DND-41 (cell line): Measurements from ENCODE around the gene NAP1L4.
A peak's percentile ranks its signal among the peaks of the same experiment; 100 is the strongest.

ENCODE experiments used
- ATAC-seq: fragments of 200-7000 bp; cut with Tn5 transposase; 3 replicates; pipeline ENCODE4 v1.9.1; 2021; ENCODE audit warnings: low read depth; ENCODE audit not compliant: insufficient read depth
- DNase-seq: peaks from one replicate; pipeline ENCODE4 v3.0.0-alpha.2; 2020
- H2AFZ ChIP-seq: 2 replicates; pipeline ENCODE4 v1.6.0; 2012; ENCODE audit warnings: low read depth, low read length
- H3K27ac ChIP-seq: 2 replicates; pipeline ENCODE4 v1.5.1; 2012; ENCODE audit warnings: low read length, inconsistent platforms
- H3K27me3 ChIP-seq: fragments of 200-600 bp; sonication (generic); 2 replicates; pipeline ENCODE4 v1.6.0; 2012; ENCODE audit warnings: low read length, mild to moderate bottlenecking, inconsistent platforms; ENCODE audit not compliant: insufficient read depth, poor library complexity
- H3K36me3 ChIP-seq: 2 replicates; pipeline ENCODE4 v1.5.1; 2012; ENCODE audit warnings: low read length, inconsistent platforms; ENCODE audit not compliant: insufficient read depth
- H3K4me1 ChIP-seq: 2 replicates; pipeline ENCODE4 v1.5.1; 2012; ENCODE audit warnings: mild to moderate bottlenecking, low read length; ENCODE audit not compliant: insufficient read depth
- H3K4me2 ChIP-seq: 2 replicates; pipeline ENCODE4 v1.6.0; 2012; ENCODE audit warnings: mild to moderate bottlenecking, moderate library complexity, low read length, inconsistent platforms; ENCODE audit not compliant: insufficient read depth
- H3K4me3 ChIP-seq, 2 experiments: fragments of 200-600 bp in 1 of 2; shearing (Covaris generic) in 1 of 2; 2 replicates each; pipeline ENCODE4 v1.5.1; 2012 to 2016; ENCODE audit warnings: inconsistent platforms in 2 of 2, low read length in 2 of 2, mild to moderate bottlenecking in 2 of 2, low read depth in 1 of 2, moderate library complexity in 1 of 2
- H3K79me2 ChIP-seq: 2 replicates; pipeline ENCODE4 v1.6.0; 2012; ENCODE audit warnings: low read length, inconsistent platforms; ENCODE audit not compliant: insufficient read depth
- H3K9ac ChIP-seq: 2 replicates; pipeline ENCODE4 v1.6.0; 2012; ENCODE audit warnings: low read depth, mild to moderate bottlenecking, inconsistent platforms, low read length, moderate library complexity
- H3K9me3 ChIP-seq: 2 replicates; pipeline ENCODE4 v1.5.1; 2012; ENCODE audit warnings: low read length, moderate library complexity, mild to moderate bottlenecking, inconsistent platforms; ENCODE audit not compliant: insufficient read depth, severe bottlenecking
- H4K20me1 ChIP-seq: 2 replicates; pipeline ENCODE4 v1.6.0; 2012; ENCODE audit warnings: low read length; ENCODE audit not compliant: insufficient read depth
- EZH2 ChIP-seq: IDR thresholded peaks from 3 replicates; pipeline ENCODE4 v1.6.1; 2012; ENCODE audit warnings: borderline replicate concordance, low read depth, mild to moderate bottlenecking, moderate library complexity, low read length, inconsistent platforms; ENCODE audit not compliant: severe bottlenecking
- TF ChIP-seq, protein P1 (sequence below): IDR thresholded peaks from 2 replicates; pipeline ENCODE4 v1.5.1; 2012; ENCODE audit warnings: borderline replicate concordance, low read length, moderate library complexity, mild to moderate bottlenecking; ENCODE audit not compliant: poor library complexity, severe bottlenecking; ENCODE audit errors: extremely low read depth

NAP1L4 gene

DNA sequence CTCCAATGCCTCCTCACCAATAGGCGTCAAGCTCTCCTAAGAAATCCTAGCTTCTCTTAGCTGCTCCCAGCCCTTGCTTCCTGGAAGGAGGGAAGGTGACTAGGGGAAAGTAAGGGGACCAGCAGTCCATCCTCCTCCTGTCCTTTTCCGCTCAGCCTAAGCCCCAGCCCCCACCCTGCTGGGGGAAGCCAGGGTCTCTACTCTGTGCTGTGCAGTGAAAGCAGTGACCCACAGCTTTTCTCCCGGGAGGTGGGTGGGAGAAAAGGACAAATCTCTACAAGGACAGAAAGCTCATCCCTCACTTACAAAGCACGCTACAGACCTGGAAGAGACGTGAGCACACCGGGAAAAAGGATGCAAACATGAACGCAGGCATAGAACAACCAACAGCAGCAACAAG lies 32.0 kb downstream of the NAP1L4 start:
- H2AFZ ChIP-seq: no peak overlapping the region
- H3K9ac ChIP-seq: no peak overlapping the region
- TF ChIP-seq EZH2: no peak
- no peak overlapping the region for H3K27ac ChIP-seq
- no peaks in the 10 kb centered on the region for H3K4me1 ChIP-seq
- H3K4me3 ChIP-seq: no peak overlapping the region
- H4K20me1 ChIP-seq: peaks cover 59% of the 10 kb centered on the region
- ATAC-seq (no peak), DNase-seq (no peak)
- H3K27me3 ChIP-seq: no peaks in the 10 kb centered on the region
- no peaks in the 10 kb centered on the region for H3K9me3 ChIP-seq
- peaks cover 62% of the 10 kb centered on the region for H3K79me2 ChIP-seq
- peaks cover 96% of the 10 kb centered on the region for H3K36me3 ChIP-seq
- H3K4me2 ChIP-seq: no peak overlapping the region

DNA sequence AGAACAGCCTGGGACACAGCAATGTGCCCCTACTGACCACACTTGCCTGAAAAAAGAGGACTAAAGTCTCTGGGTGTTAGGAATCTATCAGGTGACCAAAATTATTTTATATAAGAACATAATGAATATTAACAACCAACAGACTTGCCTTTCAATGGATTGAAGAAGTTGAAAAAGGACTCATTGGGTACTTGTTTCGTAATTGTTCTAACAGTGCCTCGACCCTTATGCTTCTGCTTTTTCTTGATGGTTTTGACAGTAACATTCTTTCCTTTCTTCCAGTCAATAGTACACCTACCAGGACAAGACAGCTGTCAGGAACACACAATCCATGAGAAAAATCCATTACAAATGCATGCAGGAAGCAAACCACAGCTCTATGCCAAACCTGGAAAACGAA lies 33.9 kb downstream of the NAP1L4 start:
- H3K36me3 ChIP-seq: peaks cover 95% of the 10 kb centered on the region
- no peaks in the 10 kb centered on the region for H3K9me3 ChIP-seq
- no peak overlapping the region for H2AFZ ChIP-seq
- H3K79me2 ChIP-seq: peaks cover 45% of the 10 kb centered on the region
- ATAC-seq (no peak), DNase-seq (no peak)
- no peaks in the 10 kb centered on the region for H3K4me1 ChIP-seq
- H4K20me1 ChIP-seq: peaks cover 43% of the 10 kb centered on the region
- no peak overlapping the region for H3K4me3 ChIP-seq
- no peaks in the 10 kb centered on the region for H3K27me3 ChIP-seq
- H3K27ac ChIP-seq: no peak overlapping the region
- no peak overlapping the region for H3K4me2 ChIP-seq
- H3K9ac ChIP-seq: no peak overlapping the region
- TF ChIP-seq, protein P1, sequence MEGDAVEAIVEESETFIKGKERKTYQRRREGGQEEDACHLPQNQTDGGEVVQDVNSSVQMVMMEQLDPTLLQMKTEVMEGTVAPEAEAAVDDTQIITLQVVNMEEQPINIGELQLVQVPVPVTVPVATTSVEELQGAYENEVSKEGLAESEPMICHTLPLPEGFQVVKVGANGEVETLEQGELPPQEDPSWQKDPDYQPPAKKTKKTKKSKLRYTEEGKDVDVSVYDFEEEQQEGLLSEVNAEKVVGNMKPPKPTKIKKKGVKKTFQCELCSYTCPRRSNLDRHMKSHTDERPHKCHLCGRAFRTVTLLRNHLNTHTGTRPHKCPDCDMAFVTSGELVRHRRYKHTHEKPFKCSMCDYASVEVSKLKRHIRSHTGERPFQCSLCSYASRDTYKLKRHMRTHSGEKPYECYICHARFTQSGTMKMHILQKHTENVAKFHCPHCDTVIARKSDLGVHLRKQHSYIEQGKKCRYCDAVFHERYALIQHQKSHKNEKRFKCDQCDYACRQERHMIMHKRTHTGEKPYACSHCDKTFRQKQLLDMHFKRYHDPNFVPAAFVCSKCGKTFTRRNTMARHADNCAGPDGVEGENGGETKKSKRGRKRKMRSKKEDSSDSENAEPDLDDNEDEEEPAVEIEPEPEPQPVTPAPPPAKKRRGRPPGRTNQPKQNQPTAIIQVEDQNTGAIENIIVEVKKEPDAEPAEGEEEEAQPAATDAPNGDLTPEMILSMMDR: no peak
- no peak for TF ChIP-seq EZH2

DNA sequence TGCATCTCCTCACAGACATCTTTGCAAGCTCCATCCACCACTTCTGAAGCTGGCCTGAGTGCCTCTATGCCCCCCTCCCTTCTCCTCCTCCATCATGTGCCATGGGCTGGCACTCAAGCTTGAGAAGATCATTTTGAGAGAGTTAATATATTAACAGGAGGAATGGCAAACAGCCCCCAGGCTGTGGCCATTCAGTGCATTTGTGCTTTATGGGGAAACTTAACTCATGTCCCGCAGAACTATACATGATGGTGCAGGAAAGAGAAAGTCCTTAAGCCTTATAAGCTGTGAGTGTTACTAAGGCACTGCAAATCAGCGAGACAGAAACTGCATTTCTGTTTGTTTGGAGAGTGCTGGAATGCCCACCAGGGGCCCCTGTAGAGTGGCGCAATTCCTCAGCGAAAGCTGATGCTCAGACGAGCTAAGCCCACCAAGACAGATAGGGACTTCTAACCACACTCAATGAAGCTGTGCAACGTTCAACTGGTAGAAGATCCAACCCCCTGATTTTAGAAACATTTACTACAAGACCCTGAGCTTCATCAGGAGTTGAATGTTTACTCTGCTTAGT lies 36.1 kb downstream of the NAP1L4 start:
- ATAC-seq (0 out of 3 replicates have a peak, but pooled peaks have one; percentile 19), DNase-seq (no peak)
- no peaks in the 10 kb centered on the region for H3K4me1 ChIP-seq
- no peak overlapping the region for H3K4me3 ChIP-seq
- H3K4me2 ChIP-seq: no peak overlapping the region
- H3K79me2 ChIP-seq: peaks cover 26% of the 10 kb centered on the region
- no peaks in the 10 kb centered on the region for H3K9me3 ChIP-seq
- H3K27me3 ChIP-seq: no peaks in the 10 kb centered on the region
- TF ChIP-seq EZH2: no peak
- TF ChIP-seq, protein P1: peak; percentile 17
- no peak overlapping the region for H2AFZ ChIP-seq
- no peak overlapping the region for H3K27ac ChIP-seq
- no peak overlapping the region for H3K9ac ChIP-seq
- H3K36me3 ChIP-seq: peaks cover 98% of the 10 kb centered on the region
- H4K20me1 ChIP-seq: peaks cover 30% of the 10 kb centered on the region

DNA sequence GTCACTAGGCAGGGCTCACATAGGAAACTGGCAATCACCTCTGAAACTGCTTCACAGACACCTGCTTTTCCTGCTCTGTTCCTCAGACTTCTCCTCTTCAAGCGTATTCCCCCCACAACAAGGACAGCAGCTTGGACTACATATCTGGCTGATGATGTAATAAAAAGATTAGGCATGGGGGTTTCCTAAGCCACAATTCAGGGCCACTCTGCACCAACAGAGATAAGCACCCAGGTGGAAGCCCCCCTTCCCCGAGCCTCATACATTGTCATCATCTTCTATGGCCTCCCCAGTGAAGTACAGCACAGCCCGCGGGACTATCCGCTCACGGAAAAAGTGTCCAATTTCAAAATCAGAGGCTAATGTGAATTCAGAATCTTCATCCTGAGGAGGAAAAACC lies 37.9 kb downstream of the NAP1L4 start:
- no peak overlapping the region for H2AFZ ChIP-seq
- H4K20me1 ChIP-seq: peaks cover 25% of the 10 kb centered on the region; the same call in 1 of the 2 replicates
- no peaks in the 10 kb centered on the region for H3K4me1 ChIP-seq
- H3K27me3 ChIP-seq: no peaks in the 10 kb centered on the region
- H3K36me3 ChIP-seq: peaks cover 98% of the 10 kb centered on the region
- no peaks in the 10 kb centered on the region for H3K9me3 ChIP-seq
- peaks cover 12% of the 10 kb centered on the region for H3K79me2 ChIP-seq
- no peak overlapping the region for H3K4me2 ChIP-seq
- H3K27ac ChIP-seq: no peak overlapping the region
- DNase-seq: no peak
- TF ChIP-seq, protein P1: no peak
- TF ChIP-seq EZH2: no peak
- no peak overlapping the region for H3K9ac ChIP-seq
- H3K4me3 ChIP-seq: no peak overlapping the region
- ATAC-seq: no peak
